Keratinocyte (primary cell): ENCODE results near the gene CACNA1C.

Experiments
- CTCF ChIP-seq, 3 experiments: IDR thresholded peaks in 1 of 3; conservative IDR thresholded peaks in 1 of 3; optimal IDR thresholded peaks in 1 of 3; 2 replicates in 2 of 3; 3 replicates in 1 of 3; pipeline versions ENCODE3 to v1.5.1; 2011; ENCODE audit warnings: low read length in 3 of 3, mild to moderate bottlenecking in 3 of 3, moderate library complexity in 2 of 3, control low read depth in 1 of 3, inconsistent platforms in 1 of 3; ENCODE audit not compliant: insufficient read depth in 2 of 3; ENCODE audit errors: extremely low read depth in 1 of 3
- EZH2 ChIP-seq: IDR thresholded peaks from one replicate; pipeline ENCODE4 v1.6.1; 2012; ENCODE audit warnings: inconsistent platforms, mild to moderate bottlenecking, low read length, moderate library complexity

- no peak for TF ChIP-seq CTCF (optimal IDR thresholded peaks at IDR 0.05 in 1 of 3, IDR thresholded peaks at IDR 0.05 in 1 of 3, conservative IDR thresholded peaks at IDR 0.05 in 1 of 3; ENCODE audit: extremely low read depth in 1 of 3, insufficient read depth in 2 of 3, low read length in 3 of 3)
- no peak for TF ChIP-seq EZH2
Observed at GRCh38 chr12:2642896-2643425, 590.2 kb downstream of the CACNA1C start.
